ENCODE results near the gene RAB11FIP2.

DNA sequence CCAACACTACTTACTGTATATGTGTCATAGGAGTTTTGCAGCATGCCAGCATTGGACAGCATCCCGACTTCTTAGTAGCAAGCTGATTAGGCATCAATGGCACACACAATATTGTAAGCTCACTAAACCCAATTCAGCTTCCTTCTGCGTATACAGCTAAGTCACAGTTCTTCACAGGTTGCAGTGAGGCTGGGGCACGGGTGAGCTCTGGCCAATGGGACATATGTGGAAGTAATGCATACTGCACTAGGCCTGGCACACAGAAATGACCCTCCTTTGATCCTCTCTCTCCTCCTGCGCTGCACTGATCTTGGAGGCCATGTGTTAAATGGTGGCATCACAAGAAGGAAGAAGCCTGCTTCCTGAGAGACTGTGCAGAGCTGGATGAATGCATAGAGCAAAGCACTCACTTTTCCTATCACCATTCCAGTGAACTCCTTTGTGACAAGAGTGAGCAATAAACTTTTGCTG is 11.9 kb downstream of the RAB11FIP2 start:
- TF ChIP-seq, protein P1, sequence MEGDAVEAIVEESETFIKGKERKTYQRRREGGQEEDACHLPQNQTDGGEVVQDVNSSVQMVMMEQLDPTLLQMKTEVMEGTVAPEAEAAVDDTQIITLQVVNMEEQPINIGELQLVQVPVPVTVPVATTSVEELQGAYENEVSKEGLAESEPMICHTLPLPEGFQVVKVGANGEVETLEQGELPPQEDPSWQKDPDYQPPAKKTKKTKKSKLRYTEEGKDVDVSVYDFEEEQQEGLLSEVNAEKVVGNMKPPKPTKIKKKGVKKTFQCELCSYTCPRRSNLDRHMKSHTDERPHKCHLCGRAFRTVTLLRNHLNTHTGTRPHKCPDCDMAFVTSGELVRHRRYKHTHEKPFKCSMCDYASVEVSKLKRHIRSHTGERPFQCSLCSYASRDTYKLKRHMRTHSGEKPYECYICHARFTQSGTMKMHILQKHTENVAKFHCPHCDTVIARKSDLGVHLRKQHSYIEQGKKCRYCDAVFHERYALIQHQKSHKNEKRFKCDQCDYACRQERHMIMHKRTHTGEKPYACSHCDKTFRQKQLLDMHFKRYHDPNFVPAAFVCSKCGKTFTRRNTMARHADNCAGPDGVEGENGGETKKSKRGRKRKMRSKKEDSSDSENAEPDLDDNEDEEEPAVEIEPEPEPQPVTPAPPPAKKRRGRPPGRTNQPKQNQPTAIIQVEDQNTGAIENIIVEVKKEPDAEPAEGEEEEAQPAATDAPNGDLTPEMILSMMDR (IDR thresholded peaks at IDR 0.05) = no peak
- TF ChIP-seq TCF7 (CRISPR knock-in tag; IDR thresholded peaks at IDR 0.05; ENCODE audit: low read depth) (no peak), ZNF138 (CRISPR knock-in tag; conservative IDR thresholded peaks at IDR 0.05) (no peak), NFYB (CRISPR knock-in tag; conservative IDR thresholded peaks at IDR 0.05; ENCODE audit: low read depth) (no peak)
- TF ChIP-seq, protein P2, sequence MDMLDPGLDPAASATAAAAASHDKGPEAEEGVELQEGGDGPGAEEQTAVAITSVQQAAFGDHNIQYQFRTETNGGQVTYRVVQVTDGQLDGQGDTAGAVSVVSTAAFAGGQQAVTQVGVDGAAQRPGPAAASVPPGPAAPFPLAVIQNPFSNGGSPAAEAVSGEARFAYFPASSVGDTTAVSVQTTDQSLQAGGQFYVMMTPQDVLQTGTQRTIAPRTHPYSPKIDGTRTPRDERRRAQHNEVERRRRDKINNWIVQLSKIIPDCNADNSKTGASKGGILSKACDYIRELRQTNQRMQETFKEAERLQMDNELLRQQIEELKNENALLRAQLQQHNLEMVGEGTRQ (CRISPR knock-in tag; IDR thresholded peaks at IDR 0.05) = no peak
- TF ChIP-seq, protein P3, sequence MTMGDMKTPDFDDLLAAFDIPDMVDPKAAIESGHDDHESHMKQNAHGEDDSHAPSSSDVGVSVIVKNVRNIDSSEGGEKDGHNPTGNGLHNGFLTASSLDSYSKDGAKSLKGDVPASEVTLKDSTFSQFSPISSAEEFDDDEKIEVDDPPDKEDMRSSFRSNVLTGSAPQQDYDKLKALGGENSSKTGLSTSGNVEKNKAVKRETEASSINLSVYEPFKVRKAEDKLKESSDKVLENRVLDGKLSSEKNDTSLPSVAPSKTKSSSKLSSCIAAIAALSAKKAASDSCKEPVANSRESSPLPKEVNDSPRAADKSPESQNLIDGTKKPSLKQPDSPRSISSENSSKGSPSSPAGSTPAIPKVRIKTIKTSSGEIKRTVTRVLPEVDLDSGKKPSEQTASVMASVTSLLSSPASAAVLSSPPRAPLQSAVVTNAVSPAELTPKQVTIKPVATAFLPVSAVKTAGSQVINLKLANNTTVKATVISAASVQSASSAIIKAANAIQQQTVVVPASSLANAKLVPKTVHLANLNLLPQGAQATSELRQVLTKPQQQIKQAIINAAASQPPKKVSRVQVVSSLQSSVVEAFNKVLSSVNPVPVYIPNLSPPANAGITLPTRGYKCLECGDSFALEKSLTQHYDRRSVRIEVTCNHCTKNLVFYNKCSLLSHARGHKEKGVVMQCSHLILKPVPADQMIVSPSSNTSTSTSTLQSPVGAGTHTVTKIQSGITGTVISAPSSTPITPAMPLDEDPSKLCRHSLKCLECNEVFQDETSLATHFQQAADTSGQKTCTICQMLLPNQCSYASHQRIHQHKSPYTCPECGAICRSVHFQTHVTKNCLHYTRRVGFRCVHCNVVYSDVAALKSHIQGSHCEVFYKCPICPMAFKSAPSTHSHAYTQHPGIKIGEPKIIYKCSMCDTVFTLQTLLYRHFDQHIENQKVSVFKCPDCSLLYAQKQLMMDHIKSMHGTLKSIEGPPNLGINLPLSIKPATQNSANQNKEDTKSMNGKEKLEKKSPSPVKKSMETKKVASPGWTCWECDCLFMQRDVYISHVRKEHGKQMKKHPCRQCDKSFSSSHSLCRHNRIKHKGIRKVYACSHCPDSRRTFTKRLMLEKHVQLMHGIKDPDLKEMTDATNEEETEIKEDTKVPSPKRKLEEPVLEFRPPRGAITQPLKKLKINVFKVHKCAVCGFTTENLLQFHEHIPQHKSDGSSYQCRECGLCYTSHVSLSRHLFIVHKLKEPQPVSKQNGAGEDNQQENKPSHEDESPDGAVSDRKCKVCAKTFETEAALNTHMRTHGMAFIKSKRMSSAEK (CRISPR knock-in tag; IDR thresholded peaks at IDR 0.05; ENCODE audit: borderline replicate concordance) = no peak
- TF ChIP-seq, protein P4, sequence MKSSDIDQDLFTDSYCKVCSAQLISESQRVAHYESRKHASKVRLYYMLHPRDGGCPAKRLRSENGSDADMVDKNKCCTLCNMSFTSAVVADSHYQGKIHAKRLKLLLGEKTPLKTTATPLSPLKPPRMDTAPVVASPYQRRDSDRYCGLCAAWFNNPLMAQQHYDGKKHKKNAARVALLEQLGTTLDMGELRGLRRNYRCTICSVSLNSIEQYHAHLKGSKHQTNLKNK (CRISPR knock-in tag; IDR thresholded peaks at IDR 0.05) = no peak

All from WTC11 (cell line).